H9 (cell line): Measurements from ENCODE around the gene ACSL3. TPM values are rescaled to one million over a fixed set of nuclear protein-coding genes. Genes with fewer than 3 reads are reported as not detected.

Experiments
- DNase-seq: peaks from one replicate; pipeline ENCODE4 v3.0.0-alpha.2; 2017
- H2AFZ ChIP-seq: one replicate; pipeline ENCODE4 v1.6.1; 2013; ENCODE audit warnings: mild to moderate bottlenecking, low read length, control low read depth, moderate library complexity
- H2AK5ac ChIP-seq: 2 replicates; pipeline ENCODE4 v1.6.1; 2013; ENCODE audit warnings: low read length, control low read depth, mixed read lengths; ENCODE audit not compliant: insufficient read length
- H2BK120ac ChIP-seq: one replicate; pipeline ENCODE4 v1.6.1; 2013; ENCODE audit warnings: low read depth, mild to moderate bottlenecking, low read length, control low read depth, inconsistent platforms; ENCODE audit not compliant: poor library complexity, severe bottlenecking
- H2BK12ac ChIP-seq: 2 replicates; pipeline ENCODE4 v1.6.1; 2013; ENCODE audit warnings: low read length, control low read depth, mixed read lengths, low read depth; ENCODE audit not compliant: insufficient read length
- H2BK15ac ChIP-seq: 2 replicates; pipeline ENCODE4 v1.6.1; 2013; ENCODE audit warnings: low read depth, low read length, control low read depth
- H2BK20ac ChIP-seq: one replicate; pipeline ENCODE4 v1.6.1; 2013; ENCODE audit warnings: low read depth, mild to moderate bottlenecking, low read length, control low read depth, inconsistent platforms; ENCODE audit not compliant: poor library complexity, severe bottlenecking
- H2BK5ac ChIP-seq: 2 replicates; pipeline ENCODE4 v1.6.1; 2013; ENCODE audit warnings: low read length, control low read depth, mixed read lengths; ENCODE audit not compliant: insufficient read length
- H3K14ac ChIP-seq: 2 replicates; pipeline ENCODE4 v1.6.1; 2013; ENCODE audit warnings: low read length, control low read depth; ENCODE audit not compliant: insufficient read depth
- H3K18ac ChIP-seq: 2 replicates; pipeline ENCODE4 v1.6.1; 2013; ENCODE audit warnings: low read depth, mild to moderate bottlenecking, mixed read lengths, low read length, control low read depth; ENCODE audit not compliant: insufficient read length
- H3K23ac ChIP-seq: 2 replicates; pipeline ENCODE4 v1.6.1; 2013; ENCODE audit warnings: low read length, control low read depth, mixed read lengths, low read depth; ENCODE audit not compliant: insufficient read length
- H3K23me2 ChIP-seq: 2 replicates; pipeline ENCODE4 v1.6.1; 2013; ENCODE audit warnings: low read depth, mild to moderate bottlenecking, mixed read lengths, low read length, control low read depth; ENCODE audit not compliant: insufficient read length, poor library complexity, severe bottlenecking
- H3K27ac ChIP-seq: 2 replicates; pipeline ENCODE4 v1.5.1; 2013; ENCODE audit warnings: low read length, control low read depth, mixed read lengths, low read depth; ENCODE audit not compliant: insufficient read length
- H3K27me3 ChIP-seq: 2 replicates; pipeline ENCODE4 v1.6.1; 2013; ENCODE audit warnings: low read length, control low read depth, inconsistent platforms; ENCODE audit not compliant: insufficient read depth
- H3K4ac ChIP-seq: 2 replicates; pipeline ENCODE4 v1.6.1; 2013; ENCODE audit warnings: low read depth, mild to moderate bottlenecking, control low read depth, inconsistent platforms, low read length, moderate library complexity
- H3K4me1 ChIP-seq: 2 replicates; pipeline ENCODE4 v1.6.1; 2013; ENCODE audit warnings: low read length, control low read depth, inconsistent platforms; ENCODE audit not compliant: insufficient read depth
- H3K4me2 ChIP-seq: 2 replicates; pipeline ENCODE4 v1.6.1; 2013; ENCODE audit warnings: low read length, control low read depth, mixed read lengths; ENCODE audit not compliant: insufficient read length, insufficient read depth
- H3K56ac ChIP-seq: 2 replicates; pipeline ENCODE4 v1.6.1; 2013; ENCODE audit warnings: low read depth, mild to moderate bottlenecking, mixed read lengths, low read length, control low read depth; ENCODE audit not compliant: insufficient read length
- H3K79me1 ChIP-seq: 2 replicates; pipeline ENCODE4 v1.6.1; 2013; ENCODE audit warnings: low read depth, mild to moderate bottlenecking, moderate library complexity, low read length, control low read depth, inconsistent platforms; ENCODE audit not compliant: insufficient read depth, poor library complexity, severe bottlenecking
- H3K79me2 ChIP-seq: 2 replicates; pipeline ENCODE4 v1.6.1; 2013; ENCODE audit warnings: low read length, control low read depth, inconsistent platforms; ENCODE audit not compliant: insufficient read depth
- H3K9ac ChIP-seq: 2 replicates; pipeline ENCODE4 v1.6.1; 2013; ENCODE audit warnings: low read length, control low read depth, mixed read lengths; ENCODE audit not compliant: insufficient read length; ENCODE audit errors: extremely low read depth
- H3K9me3 ChIP-seq: one replicate; pipeline ENCODE4 v1.6.1; 2013; ENCODE audit warnings: low read depth, low read length, inconsistent platforms; ENCODE audit not compliant: control insufficient read depth
- H3T11ph ChIP-seq: one replicate; pipeline ENCODE4 v1.6.1; 2013; ENCODE audit warnings: mild to moderate bottlenecking, low read length, control low read depth, inconsistent platforms
- H4K20me1 ChIP-seq: one replicate; pipeline ENCODE4 v1.6.1; 2013; ENCODE audit not compliant: control insufficient read depth, insufficient read length, insufficient read depth
- H4K5ac ChIP-seq: 2 replicates; pipeline ENCODE4 v1.6.1; 2013; ENCODE audit warnings: low read depth, mild to moderate bottlenecking, mixed read lengths, low read length, control low read depth; ENCODE audit not compliant: insufficient read length
- H4K8ac ChIP-seq: replicated peaks from 2 replicates; pipeline ENCODE4 v1.6.1; 2013; ENCODE audit warnings: low read length, control low read depth, mixed read lengths, low read depth; ENCODE audit not compliant: insufficient read length
- H4K91ac ChIP-seq: 2 replicates; pipeline ENCODE4 v1.6.1; 2013; ENCODE audit warnings: low read depth, mild to moderate bottlenecking, moderate library complexity, mixed read lengths, low read length, control low read depth; ENCODE audit not compliant: insufficient read length
- H3K27ac Mint-ChIP-seq, 3 experiments: 2 replicates in 2 of 3; 3 replicates in 1 of 3; pipeline ENCODE4 v1.8.0; 2020 to 2021; ENCODE audit warnings: mixed read lengths in 3 of 3, mild to moderate bottlenecking in 1 of 3, moderate library complexity in 1 of 3
- H3K27me3 Mint-ChIP-seq: 2 replicates; pipeline ENCODE4 v1.8.0; 2021; ENCODE audit warnings: low read depth, mild to moderate bottlenecking, moderate library complexity, mixed read lengths
- H3K36me3 Mint-ChIP-seq, 3 experiments: 2 replicates in 2 of 3; 3 replicates in 1 of 3; pipeline ENCODE4 v1.8.0; 2020 to 2021; ENCODE audit warnings: low read depth in 3 of 3, mixed read lengths in 3 of 3; ENCODE audit not compliant: insufficient read depth in 1 of 3
- H3K4me1 Mint-ChIP-seq, 2 experiments: 2 replicates each; pipeline ENCODE4 v1.8.0; 2020; ENCODE audit warnings: mixed read lengths in 2 of 2
- H3K4me3 Mint-ChIP-seq, 2 experiments: 2 replicates in 1 of 2; 3 replicates in 1 of 2; pipeline ENCODE4 v1.8.0; 2020 to 2021; ENCODE audit warnings: mild to moderate bottlenecking in 2 of 2, mixed read lengths in 2 of 2, moderate library complexity in 1 of 2
- H3K9me3 Mint-ChIP-seq, 2 experiments: 2 replicates in 1 of 2; 3 replicates in 1 of 2; pipeline ENCODE4 v1.8.0; 2020; ENCODE audit warnings: mild to moderate bottlenecking in 2 of 2, mixed read lengths in 2 of 2, moderate library complexity in 1 of 2
- CTCF ChIP-seq: fragments of 200-600 bp; sonication (generic); conservative IDR thresholded peaks from 3 replicates; pipeline ENCODE4 v1.8.0; 2021; ENCODE audit warnings: antibody characterized with exemption, mild to moderate bottlenecking
- WGBS: extraction: QIAGEN DNeasy Blood & Tissue Kit; methylation state at CpG from one replicate; pipeline ENCODE4 v1.1.7; 2013; ENCODE audit warnings: missing lambda C conversion rate, low lambda C conversion rate, mixed read lengths; ENCODE audit not compliant: insufficient read length; ENCODE audit errors: extremely low coverage; 5-methylcytosine and 5-hydroxymethylcytosine counted together
- total RNA-seq: library from RNA; stranded (reverse); gene quantifications from 2 replicates; pipeline ENCODE4 v1.2.1, GENCODE V29; 2021

ACSL3 gene
- total RNA-seq, 1 experiment from 2014 or later: 60.9 TPM

DNA sequence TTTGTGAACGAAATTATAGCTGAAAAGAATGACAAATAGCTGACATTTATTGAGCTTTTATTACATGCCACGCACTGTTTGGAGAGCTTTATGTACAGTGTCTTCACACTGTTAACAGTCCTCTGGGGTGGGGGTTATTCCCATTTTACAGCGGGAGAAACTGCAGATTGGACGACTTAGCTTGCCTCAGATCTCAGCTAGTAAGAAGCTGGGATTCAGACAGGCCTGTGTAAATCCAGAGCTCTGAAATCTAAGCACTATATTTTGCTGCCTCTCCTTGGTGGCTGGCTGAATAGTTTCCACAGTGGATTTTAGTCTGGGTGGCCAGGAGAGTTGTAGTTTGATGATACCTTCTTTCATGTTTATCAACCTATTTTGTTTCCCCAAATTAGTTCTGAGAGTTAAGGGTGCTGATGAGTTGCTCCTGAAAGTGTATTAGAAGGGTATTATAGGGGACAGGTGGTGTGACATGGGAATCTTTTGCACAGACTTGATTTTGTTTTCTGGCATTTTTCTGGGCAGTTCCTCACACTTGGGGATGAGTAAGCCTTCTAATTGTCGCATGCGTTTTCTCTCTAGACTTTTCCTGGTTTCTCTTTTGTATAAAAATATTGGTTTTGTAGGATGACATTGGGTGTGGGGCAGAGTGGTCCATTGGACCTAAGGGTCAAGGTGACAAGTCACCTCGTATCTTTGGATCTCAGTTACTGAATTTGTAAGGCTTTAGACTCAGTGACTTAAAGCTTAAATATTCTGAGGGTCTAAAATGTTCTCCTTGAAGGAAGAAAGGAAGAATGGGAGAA is 1.5 kb downstream of the ACSL3 start:
- peaks cover 0 to 4% (median 0%) of the 10 kb centered on the region in 3 experiments; a peak in 2 of 7 replicates for H3K36me3 Mint-ChIP-seq
- Histone ChIP-seq H3K79me1 (no peaks in the 10 kb centered on the region), H3K79me2 (peaks cover 46% of the 10 kb centered on the region; the same call in 1 of the 2 replicates), H3K14ac (no peak overlapping the region), H4K91ac (no peak overlapping the region), H3K4me2 (peak overlapping the region; percentile 95), H2AK5ac (no peak overlapping the region), H3K23me2 (peaks cover 7% of the 10 kb centered on the region), H3K18ac (no peak overlapping the region), H2BK20ac (no peak overlapping the region), H4K8ac (no peak overlapping the region), H3K4me1 (peaks cover 21% of the 10 kb centered on the region), H3K9me3 (no peaks in the 10 kb centered on the region), H2BK120ac (no peak overlapping the region), H2BK12ac (no peak overlapping the region), H4K20me1 (no peaks in the 10 kb centered on the region), H3K23ac (no peak overlapping the region), H2AFZ (no peak overlapping the region), H4K5ac (no peak overlapping the region), H3K27me3 (no peaks in the 10 kb centered on the region), H3K27ac (no peak overlapping the region), H3K9ac (peak overlapping the region; percentile 77), H3K4ac (no peak overlapping the region), H3T11ph (no peak overlapping the region), H2BK5ac (no peak overlapping the region), H3K56ac (no peak overlapping the region), H2BK15ac (no peak overlapping the region)
- H3K27me3 Mint-ChIP-seq: no peaks in the 10 kb centered on the region
- no CpG with 5 or more reads among the region's 7 CpGs for WGBS
- H3K27ac Mint-ChIP-seq: no peak overlapping the region
- TF ChIP-seq CTCF: no peak
- H3K4me3 Mint-ChIP-seq: no peak overlapping the region
- DNase-seq: no peak
- H3K4me1 Mint-ChIP-seq: peaks cover 11 to 12% of the 10 kb centered on the region in 2 experiments
- no peaks in the 10 kb centered on the region; a peak in 1 of 5 replicates for H3K9me3 Mint-ChIP-seq
